ENCODE data around the gene OAS3.

GRCh38 chr12:112962561-112962960 lies 24.3 kb downstream of the OAS3 start:
- TF ChIP-seq POLR2A (IDR thresholded peaks at IDR 0.05; ENCODE audit: borderline replicate concordance, extremely low read depth, insufficient read depth, insufficient read length) (no peak), EZH2 (IDR thresholded peaks at IDR 0.05) (no peak)
